RPMI7951 (cell line): ENCODE measurements around the gene RASAL1. TPM values are rescaled to one million over a fixed set of nuclear protein-coding genes. Genes with fewer than 3 reads are reported as not detected.

Experiments used
- DNase-seq: peaks from one replicate; pipeline ENCODE4 v3.0.0-alpha.2; 2012; ENCODE audit warnings: low read depth
- total RNA-seq: library from RNA; depleted of rRNA; stranded (reverse); fragments of >200 nt; shearing (Covaris generic); gene quantifications from 2 replicates; pipeline ENCODE4 v1.2.3, GENCODE V29; 2014

RASAL1 gene
- total RNA-seq, 1 experiment from 2014 or later: not detected

DNA sequence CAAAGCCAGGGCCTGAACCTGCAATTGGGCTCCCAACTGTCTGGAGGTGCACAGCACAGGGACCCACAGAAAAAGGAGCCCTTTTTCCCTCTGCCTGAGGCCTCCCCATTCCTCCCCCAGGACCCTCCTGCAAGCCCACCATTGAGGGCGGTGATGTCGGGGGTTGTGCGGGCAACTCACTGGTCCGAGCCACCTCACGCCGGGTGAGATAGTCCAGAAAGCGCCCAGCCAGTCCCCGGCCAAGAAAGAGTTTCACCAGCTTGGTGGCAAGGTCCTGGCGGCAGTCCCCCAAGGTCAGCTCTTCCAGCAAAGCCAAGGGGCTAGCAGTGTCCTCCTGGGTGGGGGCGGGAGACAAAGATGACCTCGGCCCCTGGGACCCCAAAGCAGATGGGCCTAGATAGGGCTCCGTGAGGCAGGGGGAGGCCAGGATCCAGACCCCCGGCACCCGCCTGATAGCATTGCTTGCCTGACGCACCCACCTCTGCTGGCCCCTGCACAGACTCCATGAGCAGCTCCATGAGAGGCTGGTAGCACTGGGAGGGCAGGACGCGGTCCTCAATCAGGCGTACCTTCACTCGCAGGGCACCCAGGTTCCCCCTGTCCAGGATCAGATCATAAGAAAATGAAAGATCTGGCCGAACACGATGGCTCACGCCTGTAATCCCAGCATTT lies 20.0 kb downstream of the RASAL1 start:
- no peak for DNase-seq

GRCh38 chr12:113114447-113115178 lies 20.9 kb downstream of the RASAL1 start:
- DNase-seq: no peak

GRCh38 chr12:113113397-113113796 lies 22.2 kb downstream of the RASAL1 start:
- no peak for DNase-seq

GRCh38 chr12:113112043-113112899 lies 23.3 kb downstream of the RASAL1 start:
- DNase-seq: no peak

GRCh38 chr12:113111247-113111646 lies 24.3 kb downstream of the RASAL1 start:
- DNase-seq: no peak

DNA sequence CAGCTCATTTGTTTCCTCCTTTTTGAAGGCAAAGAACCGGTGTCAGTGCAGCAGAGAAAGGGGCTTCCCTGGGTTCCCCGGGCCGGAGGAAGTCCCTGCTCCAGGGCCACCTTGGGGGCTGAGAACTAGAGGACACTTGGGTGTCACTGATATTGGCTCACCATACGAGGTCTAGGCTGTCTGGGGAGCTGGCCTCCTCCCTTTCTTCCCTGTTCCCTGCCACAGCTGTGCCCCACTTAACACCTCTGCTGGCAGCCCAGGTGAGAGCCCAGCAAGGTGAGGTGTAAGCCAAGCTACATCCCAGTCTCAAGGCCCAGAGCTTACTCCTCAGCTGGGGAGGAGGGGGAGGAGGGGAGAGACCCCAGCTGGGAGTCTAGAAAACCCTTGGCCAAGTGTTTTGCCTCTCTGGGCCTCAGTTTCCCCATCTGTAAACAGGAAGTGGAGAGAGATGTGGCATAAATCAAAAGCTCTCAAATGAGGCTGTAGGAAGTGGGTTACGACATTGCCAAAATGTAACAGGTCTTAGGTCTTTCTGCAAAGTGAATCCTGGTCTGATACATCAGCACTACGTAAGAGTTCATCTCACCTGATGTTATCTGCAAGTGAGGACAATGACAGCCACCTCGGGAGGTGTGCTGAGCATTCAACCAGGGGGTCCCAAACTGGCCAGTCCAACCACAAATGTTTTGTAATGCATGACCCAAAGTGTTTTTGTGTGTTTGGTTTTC lies 25.5 kb downstream of the RASAL1 start:
- no peak for DNase-seq

DNA sequence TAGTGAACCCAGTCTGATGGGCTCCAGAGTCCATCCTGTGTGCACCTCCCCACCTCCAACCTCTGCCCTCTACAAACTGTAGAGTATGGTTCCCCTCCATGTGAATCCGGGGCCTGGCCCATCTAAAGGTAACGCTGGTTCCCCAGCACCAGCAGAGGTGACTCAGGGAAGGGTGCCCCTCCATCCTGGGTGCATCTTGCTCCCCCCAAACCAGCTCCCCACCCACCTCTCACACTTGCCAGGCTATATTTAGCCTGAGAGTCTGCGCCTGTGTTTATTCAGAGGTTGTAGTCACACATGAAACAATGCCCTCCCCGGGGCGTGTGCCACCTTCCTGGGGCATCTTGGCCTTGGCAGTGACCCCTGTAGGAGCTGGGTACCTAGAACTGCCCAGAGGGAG lies 26.2 kb downstream of the RASAL1 start:
- no peak for DNase-seq

- no peak for DNase-seq
Measured at GRCh38 chr12:113108308-113108707, 27.3 kb downstream of the RASAL1 start.

DNA sequence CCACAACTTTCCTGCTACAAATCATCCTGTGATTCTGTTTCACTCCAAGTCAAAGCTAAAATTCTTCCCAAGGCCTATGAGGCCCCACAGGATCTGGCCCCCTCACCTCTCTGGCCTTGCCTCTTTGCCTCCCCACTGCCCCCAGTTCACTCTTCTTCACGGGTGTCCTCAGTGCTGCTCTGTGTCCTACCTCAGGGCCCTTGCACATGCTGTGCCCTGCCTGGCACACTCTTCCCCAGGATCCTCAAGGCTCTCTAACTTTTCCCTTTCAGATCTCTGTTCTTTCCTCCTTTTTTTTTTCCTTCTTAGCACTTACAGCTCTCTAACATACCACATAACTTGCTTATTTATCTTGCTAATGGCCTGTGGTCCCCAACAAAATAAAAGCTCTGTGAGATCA lies 29.2 kb downstream of the RASAL1 start:
- DNase-seq: no peak

- no peak for DNase-seq
Measured at GRCh38 chr12:113105606-113106271, 29.8 kb downstream of the RASAL1 start.

DNA sequence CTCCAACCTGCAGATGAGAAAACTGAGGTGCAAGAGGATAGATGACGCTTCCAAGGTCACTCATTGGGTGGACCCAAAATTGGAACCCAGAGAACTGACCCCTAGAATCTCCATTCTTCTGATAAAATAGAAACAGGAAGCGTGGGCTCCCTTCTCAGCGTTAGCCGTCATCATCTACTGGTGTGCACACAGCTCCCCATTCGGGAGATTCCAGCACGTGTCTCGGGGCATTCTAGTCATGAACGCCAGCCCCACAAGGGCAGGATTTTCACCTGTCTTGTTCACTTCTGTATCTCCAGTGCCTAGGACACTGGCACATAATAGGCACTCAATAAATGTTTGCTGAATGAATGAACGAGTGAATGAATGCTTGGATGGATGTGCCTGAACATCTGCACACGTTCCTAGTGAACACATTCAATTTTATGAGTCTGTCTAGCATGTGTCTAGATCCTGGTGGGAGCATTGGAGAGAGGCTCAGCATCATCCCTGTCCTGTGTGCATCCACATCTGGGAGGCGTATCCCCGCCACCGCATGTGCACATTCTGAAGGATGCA lies 30.5 kb downstream of the RASAL1 start:
- no peak for DNase-seq

DNA sequence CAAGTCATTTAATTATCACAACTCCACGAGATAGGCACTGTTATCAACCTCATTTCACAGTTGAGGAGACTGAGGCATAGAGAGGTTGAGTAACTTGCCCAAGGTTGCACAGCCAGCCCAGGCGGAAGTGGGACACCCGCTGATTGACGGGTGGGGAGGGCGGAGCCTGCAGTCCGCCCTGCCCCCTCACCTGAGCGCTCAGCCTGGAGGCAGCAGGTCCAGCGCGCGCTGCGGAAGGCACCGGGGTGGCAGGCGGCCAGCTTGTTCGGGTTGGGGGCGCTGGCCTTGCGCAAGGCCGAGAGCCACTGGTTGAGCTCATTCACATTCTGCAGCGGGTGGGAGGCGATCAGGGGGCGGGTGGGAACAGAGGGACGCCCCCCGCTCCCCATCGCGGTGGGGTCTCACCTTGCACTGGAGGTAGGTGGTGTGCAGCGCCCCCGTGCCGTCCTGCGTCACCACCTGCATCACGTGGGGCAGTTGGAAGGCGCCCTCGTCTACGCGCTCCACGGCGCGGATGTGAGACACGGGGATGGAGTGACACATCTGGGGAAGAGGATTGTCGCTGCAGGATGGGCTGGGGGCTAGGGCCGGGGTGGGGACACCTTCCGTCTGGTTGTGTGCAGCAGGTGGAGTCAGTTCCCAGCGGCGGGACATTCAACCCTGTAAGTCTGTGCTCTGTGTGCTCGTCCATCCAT lies 31.7 kb downstream of the RASAL1 start:
- DNase-seq: no peak

DNA sequence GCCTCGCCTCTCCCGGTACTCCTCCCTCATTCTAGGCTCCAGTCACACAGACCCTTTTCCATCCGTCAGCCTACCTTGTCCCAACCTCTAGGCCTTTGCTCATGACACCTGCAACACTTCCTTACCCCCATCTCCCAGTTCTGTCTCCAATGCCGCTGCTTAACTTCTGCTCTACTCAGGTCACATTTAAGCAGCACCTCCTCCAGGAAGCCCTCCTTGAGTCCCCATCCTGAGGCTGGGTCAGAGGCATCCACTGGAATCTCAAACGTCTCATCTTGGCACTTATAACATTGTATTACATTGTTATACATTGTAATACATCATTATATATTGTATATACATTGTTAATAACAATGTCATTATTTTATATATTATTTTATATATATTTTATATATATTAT lies 32.8 kb downstream of the RASAL1 start:
- no peak for DNase-seq

GRCh38 chr12:113101751-113102150 lies 33.8 kb downstream of the RASAL1 start:
- no peak for DNase-seq

- DNase-seq: no peak
Measured at GRCh38 chr12:113099764-113100163, 35.8 kb downstream of the RASAL1 start.

GRCh38 chr12:113099364-113099763 lies 36.2 kb downstream of the RASAL1 start:
- no peak for DNase-seq

- DNase-seq: peak; percentile 86
Measured at GRCh38 chr12:113098441-113099028, 37.0 kb downstream of the RASAL1 start.

DNA sequence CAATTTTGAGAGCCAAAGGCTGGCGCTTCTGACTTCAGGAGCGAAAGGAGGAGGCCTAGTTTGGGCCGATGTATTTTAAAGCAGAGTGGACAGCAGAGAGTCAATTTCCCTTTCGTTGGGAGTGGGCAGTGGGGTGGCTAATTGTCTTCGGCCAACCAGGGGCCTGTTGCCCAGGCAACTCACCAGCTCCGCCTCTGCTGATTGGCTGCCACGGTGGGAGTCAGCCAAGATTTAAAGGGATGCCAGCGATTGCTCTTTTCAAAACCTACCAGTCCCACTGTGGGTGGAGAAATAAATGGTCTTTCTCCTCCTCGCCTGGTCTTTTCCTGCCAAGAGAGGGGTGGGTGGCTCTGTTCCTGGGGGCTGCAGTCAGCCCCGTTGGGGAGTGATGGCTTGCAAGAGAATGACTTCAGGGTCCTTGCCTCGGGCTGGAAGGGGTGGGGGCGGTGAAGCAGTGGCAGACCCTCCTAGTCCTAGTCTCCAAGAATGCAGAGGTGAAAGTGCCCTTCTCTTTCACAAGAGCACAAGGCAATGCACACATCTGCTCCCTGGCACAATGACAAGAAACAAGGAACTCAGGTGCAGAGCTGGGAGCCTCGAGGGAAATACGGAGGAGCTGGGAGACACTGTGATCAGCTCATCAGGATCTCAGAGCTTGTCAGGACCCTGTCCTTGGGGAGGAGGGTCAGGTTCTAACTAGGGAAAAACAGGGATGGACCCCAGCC lies 37.7 kb downstream of the RASAL1 start:
- no peak for DNase-seq
